HCT116 (cell line): Measurements from ENCODE around the gene DIS3L2. TPM values are rescaled to one million over a fixed set of nuclear protein-coding genes. Genes with fewer than 3 reads are reported as not detected.

ENCODE experiments used
- ATAC-seq: fragments of 200-7000 bp; cut with Tn5 transposase; 2 replicates; pipeline ENCODE4 v1.9.1; 2020; ENCODE audit warnings: mild to moderate bottlenecking, moderate library complexity
- BruUV-seq: library from RNA; stranded (reverse); fragments of 400-500 nt; replicated peaks from 2 replicates; lab custom pipeline; 2021; lab: Mats Ljungman, UMichigan
- CTCF ChIA-PET: fragments of 300-600 bp; sonication (Branson Sonifier 250); formaldehyde crosslinking; loops from one replicate; lab custom pipeline; 2021; ENCODE audit warnings: antibody characterized with exemption; lab: Charles Lee
- POLR2A ChIA-PET: fragments of 300-600, 350-600 bp; sonication (Branson Sonifier 250); formaldehyde crosslinking; loops from one replicate; lab custom pipeline; 2021; ENCODE audit warnings: antibody characterized with exemption; lab: Charles Lee
- RAD21 ChIA-PET, 2 experiments: fragments of 300-600 bp; sonication (Branson Sonifier 250); formaldehyde crosslinking; loops; one replicate each; lab custom pipeline; 2023; ENCODE audit warnings: low total read pairs in 2 of 2; ENCODE audit not compliant: uncharacterized antibody in 2 of 2, unreplicated experiment in 2 of 2, low non-redundant PET in 1 of 2; lab: Charles Lee
- DNase-seq: peaks from one replicate; pipeline ENCODE4 v3.0.0-alpha.2; 2010; ENCODE audit warnings: low read depth, low spot score
- H2AFZ ChIP-seq: fragments of 200-600 bp; shearing (Covaris generic), sonication (generic); 2 replicates; pipeline ENCODE4 v1.6.1; 2017; ENCODE audit warnings: low read depth, mixed run types, mixed read lengths, antibody characterized with exemption, low read length; ENCODE audit not compliant: poor library complexity, severe bottlenecking
- H3K27ac ChIP-seq: 2 replicates; pipeline ENCODE4 v1.5.1; 2012; ENCODE audit warnings: low read depth, low read length
- H3K27me3 ChIP-seq: fragments of 200-600 bp; sonication (generic); 2 replicates; pipeline ENCODE4 v1.6.1; 2016; ENCODE audit warnings: mixed run types, low read length, mixed read lengths; ENCODE audit not compliant: insufficient read depth
- H3K36me3 ChIP-seq, 2 experiments: fragments of 200-500 bp in 1 of 2; fragments of 200-600 bp in 1 of 2; sonication (Bioruptor generic) in 1 of 2; sonication (generic) in 1 of 2; 2 replicates each; pipeline versions ENCODE4 v1.5.1 to v1.6.1; 2014 to 2016; ENCODE audit warnings: low read length in 2 of 2, inconsistent platforms in 1 of 2, mixed read lengths in 1 of 2, mixed run types in 1 of 2; ENCODE audit not compliant: insufficient read depth in 2 of 2, control insufficient read depth in 1 of 2
- H3K4me1 ChIP-seq, 2 experiments: fragments of 200-600 bp in 1 of 2; sonication (generic) in 1 of 2; 2 replicates each; pipeline versions ENCODE4 v1.5.1 to v1.6.1; 2012 to 2017; ENCODE audit warnings: low read length in 2 of 2, inconsistent platforms in 1 of 2, mild to moderate bottlenecking in 1 of 2, mixed read lengths in 1 of 2, mixed run types in 1 of 2, moderate library complexity in 1 of 2; ENCODE audit not compliant: insufficient read depth in 2 of 2, control insufficient read depth in 1 of 2
- H3K4me2 ChIP-seq: fragments of 200-600 bp; sonication (generic); 2 replicates; pipeline ENCODE4 v1.6.1; 2017; ENCODE audit warnings: mixed run types, low read length, mixed read lengths
- H3K4me3 ChIP-seq, 2 experiments: fragments of 200-600 bp in 1 of 2; sonication (generic) in 1 of 2; replicated peaks in 1 of 2; 2 replicates each; pipeline ENCODE4 v1.5.1; 2011 to 2016; ENCODE audit warnings: low read length in 2 of 2, control low read depth in 1 of 2, low read depth in 1 of 2, mild to moderate bottlenecking in 1 of 2, mixed read lengths in 1 of 2, mixed run types in 1 of 2
- H3K79me2 ChIP-seq: fragments of 200-600 bp; sonication (generic); 2 replicates; pipeline ENCODE4 v1.6.1; 2017; ENCODE audit warnings: mild to moderate bottlenecking, mixed run types, low read length, moderate library complexity, mixed read lengths; ENCODE audit not compliant: insufficient read depth
- H3K9ac ChIP-seq: fragments of 200-600 bp; sonication (generic); 2 replicates; pipeline ENCODE4 v1.6.1; 2016; ENCODE audit warnings: low read length, mixed read lengths
- H3K9me2 ChIP-seq: fragments of 200-600 bp; sonication (generic), shearing (Covaris generic); 2 replicates; pipeline ENCODE4 v1.6.1; 2017; ENCODE audit warnings: mixed run types, mild to moderate bottlenecking, moderate library complexity; ENCODE audit not compliant: insufficient read depth
- H3K9me3 ChIP-seq, 2 experiments: fragments of 200-500 bp in 1 of 2; fragments of 200-600 bp in 1 of 2; sonication (Bioruptor generic) in 1 of 2; sonication (generic) in 1 of 2; 2 replicates each; pipeline ENCODE4 v1.6.1; 2014 to 2017; ENCODE audit warnings: low read length in 2 of 2, mixed read lengths in 2 of 2, inconsistent platforms in 1 of 2, low read depth in 1 of 2, mild to moderate bottlenecking in 1 of 2, mixed run types in 1 of 2, moderate library complexity in 1 of 2; ENCODE audit not compliant: control insufficient read depth in 1 of 2, insufficient read depth in 1 of 2
- H4K20me1 ChIP-seq: fragments of 200-600 bp; sonication (generic), shearing (Covaris generic); 2 replicates; pipeline ENCODE4 v1.6.1; 2017; ENCODE audit warnings: mixed run types, mild to moderate bottlenecking, moderate library complexity; ENCODE audit not compliant: insufficient read depth
- CBX3 ChIP-seq: IDR thresholded peaks from 2 replicates; pipeline ENCODE4 v1.6.1; 2012; ENCODE audit warnings: low read depth
- CEBPB ChIP-seq: IDR thresholded peaks from 2 replicates; pipeline ENCODE4 v1.6.1; 2012; ENCODE audit warnings: low read depth
- EGR1 ChIP-seq: IDR thresholded peaks from 2 replicates; pipeline ENCODE4 v1.6.1; 2012; ENCODE audit warnings: low read depth
- ELF1 ChIP-seq: IDR thresholded peaks from 2 replicates; pipeline ENCODE4 v1.6.1; 2012; ENCODE audit warnings: low read depth, borderline replicate concordance
- FOSL1 ChIP-seq: IDR thresholded peaks from 2 replicates; pipeline ENCODE4 v1.6.1; 2012; ENCODE audit warnings: low read depth
- JUND ChIP-seq: IDR thresholded peaks from 2 replicates; pipeline ENCODE4 v1.6.1; 2012
- MAX ChIP-seq: IDR thresholded peaks from 2 replicates; pipeline ENCODE4 v1.6.1; 2012
- POLR2AphosphoS5 ChIP-seq: IDR thresholded peaks from 2 replicates; pipeline ENCODE4 v1.6.1; 2011; ENCODE audit warnings: mild to moderate bottlenecking, low read depth, low read length, moderate library complexity
- RAD21 ChIP-seq: IDR thresholded peaks from 2 replicates; pipeline ENCODE4 v1.6.1; 2012; ENCODE audit warnings: low read depth, mild to moderate bottlenecking
- REST ChIP-seq: IDR thresholded peaks from 2 replicates; pipeline ENCODE4 v1.6.1; 2012; ENCODE audit warnings: low read depth
- SP1 ChIP-seq: IDR thresholded peaks from 2 replicates; pipeline ENCODE4 v1.6.1; 2012; ENCODE audit warnings: low read depth
- SRF ChIP-seq: IDR thresholded peaks from 2 replicates; pipeline ENCODE4 v1.6.1; 2012; ENCODE audit warnings: low read depth
- TCF7L2 ChIP-seq: IDR thresholded peaks from 2 replicates; pipeline ENCODE4 v1.7.0; 2011; ENCODE audit warnings: borderline replicate concordance, inconsistent platforms; ENCODE audit not compliant: insufficient read depth, insufficient read length; ENCODE audit errors: extremely low read depth
- YY1 ChIP-seq: IDR thresholded peaks from 2 replicates; pipeline ENCODE4 v1.6.1; 2011; ENCODE audit warnings: low read length, low read depth, moderate library complexity, mild to moderate bottlenecking; ENCODE audit not compliant: insufficient replicate concordance; ENCODE audit errors: extremely low read depth
- ZBTB33 ChIP-seq: IDR thresholded peaks from 2 replicates; pipeline ENCODE4 v1.6.1; 2011; ENCODE audit warnings: mild to moderate bottlenecking, low read length, moderate library complexity; ENCODE audit not compliant: insufficient replicate concordance; ENCODE audit errors: extremely low read depth
- ZFX ChIP-seq: fragments of 450-650 bp; IDR thresholded peaks from 2 replicates; pipeline ENCODE4 v1.6.1; 2017
- intact Hi-C: fragments of 100-400 bp; cut with micrococcal nuclease; formaldehyde crosslinking; loops from 2 replicates; pipeline ENCODE4 v1.10.0; 2022
- total RNA-seq: library from RNA; stranded (reverse); gene quantifications from one replicate; pipeline ENCODE4 v1.2.1, GENCODE V29; 2021; ENCODE audit not compliant: unreplicated experiment

The DIS3L2 gene
- total RNA-seq, 1 experiment from 2014 or later, result 42.5 TPM

GRCh38 chr2:232026910-232027309 is 65.4 kb downstream of the DIS3L2 start:
- no peak for DNase-seq
- H3K4me2 ChIP-seq, result no peak overlapping the region
- RAD21 ChIA-PET, result no interaction called here
- 0 out of 2 replicates have a peak, but pooled peaks cover 8% of the 10 kb centered on the region for H4K20me1 ChIP-seq
- peaks cover 12 to 13% of the 10 kb centered on the region in 2 experiments; a peak in 2 of 4 replicates for H3K36me3 ChIP-seq
- H3K4me3 ChIP-seq, result no peak overlapping the region
- no peak overlapping the region for H3K9ac ChIP-seq
- BruUV-seq, result no TSS peak
- no peak overlapping the region for H2AFZ ChIP-seq
- intact Hi-C loops, result no loop called here
- no peaks in the 10 kb centered on the region for H3K9me3 ChIP-seq
- CTCF ChIA-PET, result no interaction called here
- H3K79me2 ChIP-seq, result no peaks in the 10 kb centered on the region
- no peaks in the 10 kb centered on the region for H3K4me1 ChIP-seq
- TF ChIP-seq MAX (no peak), REST (no peak), YY1 (no peak), ELF1 (no peak), ZBTB33 (no peak), FOSL1 (no peak), SP1 (no peak), RAD21 (no peak), EGR1 (no peak), SRF (no peak), TCF7L2 (no peak), CEBPB (no peak), ZFX (no peak), POLR2AphosphoS5 (no peak), CBX3 (no peak), JUND (no peak)
- no peak overlapping the region for H3K27ac ChIP-seq
- no peaks in the 10 kb centered on the region for H3K9me2 ChIP-seq
- no peak for ATAC-seq
- POLR2A ChIA-PET, result no interaction called here
- H3K27me3 ChIP-seq, result no peaks in the 10 kb centered on the region
